WTC11 (cell line): ENCODE results near the gene PKHD1.

Source experiments
- ARID4B ChIP-seq: sonication (generic); formaldehyde crosslinking; IDR thresholded peaks from 2 replicates; pipeline ENCODE4 v1.8.0; 2023; ENCODE audit warnings: missing genetic modification reagents, mild to moderate bottlenecking, borderline replicate concordance
- ATF1 ChIP-seq: sonication (generic); formaldehyde crosslinking; IDR thresholded peaks from 2 replicates; pipeline ENCODE4 v1.8.1; 2023; ENCODE audit warnings: mild to moderate bottlenecking, moderate library complexity, missing genetic modification reagents
- ATF2 ChIP-seq: sonication (generic); formaldehyde crosslinking; IDR thresholded peaks from 2 replicates; pipeline ENCODE4 v1.8.1; 2022; ENCODE audit warnings: low read depth, missing genetic modification reagents, borderline replicate concordance
- ATF3 ChIP-seq: sonication (generic); formaldehyde crosslinking; conservative IDR thresholded peaks from 2 replicates; pipeline ENCODE4 v1.8.1; 2022; ENCODE audit warnings: mild to moderate bottlenecking, missing genetic modification reagents
- ATF6 ChIP-seq: sonication (generic); formaldehyde crosslinking; IDR thresholded peaks from 2 replicates; pipeline ENCODE4 v1.8.1; 2023; ENCODE audit warnings: mild to moderate bottlenecking, missing genetic modification reagents
- CREB1 ChIP-seq: sonication (generic); formaldehyde crosslinking; IDR thresholded peaks from 2 replicates; pipeline ENCODE4 v1.8.0; 2023; ENCODE audit warnings: mild to moderate bottlenecking, missing genetic modification reagents
- CTCF ChIP-seq: fragments of 200-600 bp; IDR thresholded peaks from 2 replicates; pipeline ENCODE4 v1.8.0; 2022; ENCODE audit warnings: antibody characterized with exemption
- ETV6 ChIP-seq: sonication (generic); formaldehyde crosslinking; IDR thresholded peaks from 2 replicates; pipeline ENCODE4 v1.8.1; 2022; ENCODE audit warnings: mild to moderate bottlenecking, missing genetic modification reagents
- JUN ChIP-seq: sonication (generic); formaldehyde crosslinking; IDR thresholded peaks from 2 replicates; pipeline ENCODE4 v1.8.0; 2023; ENCODE audit warnings: mild to moderate bottlenecking, missing genetic modification reagents
- MAX ChIP-seq: sonication (generic); formaldehyde crosslinking; IDR thresholded peaks from 2 replicates; pipeline ENCODE4 v1.8.0; 2022; ENCODE audit warnings: mild to moderate bottlenecking, missing genetic modification reagents
- USF1 ChIP-seq: sonication (generic); formaldehyde crosslinking; IDR thresholded peaks from 2 replicates; pipeline ENCODE4 v1.8.0; 2022; ENCODE audit warnings: mild to moderate bottlenecking, missing genetic modification reagents
- ZNF138 ChIP-seq: sonication (generic); formaldehyde crosslinking; conservative IDR thresholded peaks from 2 replicates; pipeline ENCODE4 v1.8.1; 2022; ENCODE audit warnings: mild to moderate bottlenecking, moderate library complexity, missing genetic modification reagents
- ZNF263 ChIP-seq: sonication (generic); formaldehyde crosslinking; IDR thresholded peaks from 2 replicates; pipeline ENCODE4 v1.8.1; 2022; ENCODE audit warnings: low read depth, mild to moderate bottlenecking, moderate library complexity, missing genetic modification reagents

- TF ChIP-seq ZNF263 (CRISPR knock-in tag) (no peak), ATF1 (no peak), CTCF (no peak), MAX (CRISPR knock-in tag) (no peak), ZNF138 (no peak), JUN (CRISPR knock-in tag) (no peak), USF1 (CRISPR knock-in tag) (no peak), ATF2 (no peak), CREB1 (CRISPR knock-in tag) (no peak), ARID4B (no peak), ATF6 (no peak), ETV6 (no peak), ATF3 (CRISPR knock-in tag) (no peak)
These were observed 509.1 kb downstream of the PKHD1 start for GRCh38 chr6:51578362-51578761.
